GM21737 (cell line): Measurements from ENCODE around the gene KLHDC2.
"Not testable (repeated sequence)": the region's sequence is repeated elsewhere in the genome, so short reads cannot be mapped to it uniquely, and the experiment has no call there.

Experiments
- ATAC-seq: cut with Tn5 transposase; IDR thresholded peaks from one replicate; pipeline ENCODE4 v1.9.1; 2021; ENCODE audit warnings: mild to moderate bottlenecking, moderate library complexity; ENCODE audit not compliant: unreplicated experiment

KLHDC2 gene, protein sequence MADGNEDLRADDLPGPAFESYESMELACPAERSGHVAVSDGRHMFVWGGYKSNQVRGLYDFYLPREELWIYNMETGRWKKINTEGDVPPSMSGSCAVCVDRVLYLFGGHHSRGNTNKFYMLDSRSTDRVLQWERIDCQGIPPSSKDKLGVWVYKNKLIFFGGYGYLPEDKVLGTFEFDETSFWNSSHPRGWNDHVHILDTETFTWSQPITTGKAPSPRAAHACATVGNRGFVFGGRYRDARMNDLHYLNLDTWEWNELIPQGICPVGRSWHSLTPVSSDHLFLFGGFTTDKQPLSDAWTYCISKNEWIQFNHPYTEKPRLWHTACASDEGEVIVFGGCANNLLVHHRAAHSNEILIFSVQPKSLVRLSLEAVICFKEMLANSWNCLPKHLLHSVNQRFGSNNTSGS

DNA sequence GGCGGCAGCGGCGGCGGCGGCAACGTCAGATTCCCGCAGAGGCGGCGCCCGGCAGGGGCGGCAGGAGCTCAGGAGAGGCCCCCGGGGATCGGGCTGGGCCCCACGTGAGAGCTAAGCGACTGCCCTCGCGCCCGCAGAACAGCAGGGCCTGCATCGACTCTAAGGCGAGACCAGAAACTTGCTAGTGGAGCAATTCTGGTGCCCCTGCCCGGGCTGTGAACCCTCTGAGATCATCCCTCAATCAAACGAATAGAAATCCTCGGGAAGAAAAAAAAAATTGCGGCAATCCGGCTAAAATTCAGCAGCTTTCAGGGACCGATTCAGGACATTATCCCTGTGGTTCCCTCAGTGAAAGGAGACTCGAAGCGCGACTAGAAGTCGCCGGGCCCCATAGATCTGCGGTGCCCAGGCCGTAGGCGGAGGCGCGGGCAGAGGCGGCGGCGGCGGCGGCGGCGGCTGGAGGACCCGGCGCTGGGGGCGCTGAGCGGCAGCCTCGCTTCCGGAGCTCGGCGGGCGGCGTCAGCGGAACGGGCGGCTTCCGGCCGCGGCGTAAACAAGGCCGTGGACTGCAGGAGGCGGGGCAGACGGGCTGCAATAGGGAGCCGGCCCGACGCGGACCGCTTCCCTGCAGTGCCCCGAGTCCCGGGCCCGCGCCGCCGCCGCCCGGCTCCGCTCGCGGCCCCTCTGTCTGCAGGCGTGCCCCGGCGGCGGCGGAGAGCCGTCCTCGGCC is at the start of gene KLHDC2:
Gene KLHDC2, plus strand, starts transcription at position 583 of the 730 bp plus-strand sequence. CDS start 316 bp downstream, outside the sequence.
- ATAC-seq: peak; percentile 91

DNA sequence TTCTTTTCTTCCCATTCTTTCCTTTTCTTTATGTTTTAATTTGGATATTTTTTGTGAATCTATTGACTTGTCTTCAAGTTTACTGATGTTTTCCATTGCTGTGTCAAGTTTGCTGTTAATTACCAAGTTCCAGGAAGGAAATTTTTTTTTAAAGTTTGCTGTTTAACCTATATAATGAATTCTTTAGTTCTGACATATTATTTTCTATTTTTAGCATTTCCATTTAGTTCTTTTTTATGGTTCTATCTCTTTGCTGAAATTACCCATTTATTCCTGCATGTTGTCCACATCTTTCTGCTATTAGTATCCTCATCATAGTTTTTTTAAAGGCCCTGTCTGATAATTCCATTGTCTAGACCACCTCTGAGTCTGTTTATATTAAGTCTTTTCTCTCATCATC is 47.2 kb upstream of the KLHDC2 start:
- no peak for ATAC-seq

DNA sequence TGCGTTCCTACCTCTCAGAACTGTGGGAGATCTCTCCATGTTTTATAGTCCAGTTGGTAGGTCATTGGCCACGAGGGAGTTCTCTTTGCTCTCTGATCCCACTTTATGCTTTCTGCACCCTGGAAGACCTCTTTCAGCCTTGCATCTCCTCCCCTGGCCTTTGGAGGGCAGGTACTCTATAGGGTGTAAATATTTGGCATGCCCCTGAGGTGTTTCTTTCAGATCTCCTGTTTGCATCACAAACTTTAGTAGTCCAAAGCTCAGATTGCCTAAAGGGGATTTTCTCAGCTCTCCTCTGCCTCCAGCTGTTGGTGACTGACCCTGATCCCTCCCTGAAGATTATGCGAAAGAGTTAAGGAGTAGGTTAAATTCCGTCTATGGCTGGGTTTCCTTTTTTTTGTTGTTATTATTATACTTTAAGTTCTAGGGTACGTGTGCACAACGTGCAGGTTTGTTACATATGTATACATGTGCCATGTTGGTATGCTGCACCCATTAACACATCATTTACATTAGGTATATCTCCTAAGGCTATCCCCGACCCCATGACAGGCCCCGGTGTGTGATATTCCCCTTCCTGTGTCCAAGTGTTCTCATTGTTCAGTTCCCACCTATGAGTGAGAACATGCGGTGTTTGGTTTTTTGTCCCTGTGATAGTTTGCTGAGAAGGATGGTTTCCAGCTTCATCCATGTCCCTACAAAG is 46.1 kb upstream of the KLHDC2 start:
- ATAC-seq: not testable (repeated sequence)

DNA sequence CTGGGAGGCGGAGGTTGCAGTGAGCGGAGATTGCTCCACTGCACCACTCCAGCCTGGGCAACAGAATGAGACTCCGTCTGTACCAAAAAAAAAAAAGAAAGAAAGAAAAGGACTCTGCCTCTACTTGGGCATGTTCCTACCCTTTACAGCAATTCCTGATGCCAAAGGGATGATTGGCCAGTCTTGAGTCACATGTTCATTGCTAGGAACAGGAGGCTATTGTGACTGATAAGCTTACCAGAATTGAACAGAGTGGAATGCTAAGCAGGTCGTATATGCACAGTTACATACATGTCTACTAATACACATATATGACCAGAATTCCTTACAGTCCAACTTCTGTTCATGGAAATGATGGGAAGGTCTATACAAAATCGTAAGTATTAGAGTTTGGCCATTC is 40.8 kb upstream of the KLHDC2 start:
- ATAC-seq: no peak

DNA sequence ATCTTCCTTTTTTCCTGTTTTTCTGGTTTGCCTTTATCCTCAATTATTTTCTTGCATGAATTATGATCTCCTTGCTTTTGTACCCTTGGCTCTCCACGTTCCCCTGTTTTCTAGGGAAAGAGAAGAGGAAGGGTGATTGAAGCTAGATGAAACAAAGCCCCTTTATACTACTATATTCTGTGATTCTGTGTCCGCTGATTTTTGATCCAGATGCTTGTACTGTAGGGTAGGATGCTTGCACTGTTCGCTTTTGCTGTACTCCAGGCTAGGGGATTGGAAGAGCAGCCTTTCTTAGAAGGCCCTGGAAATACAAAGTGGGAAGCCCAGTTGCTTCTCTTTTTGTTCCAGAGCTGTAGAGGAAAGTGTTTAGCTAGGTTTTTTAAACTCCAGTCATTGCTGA is 35.1 kb upstream of the KLHDC2 start:
- ATAC-seq: no peak

DNA sequence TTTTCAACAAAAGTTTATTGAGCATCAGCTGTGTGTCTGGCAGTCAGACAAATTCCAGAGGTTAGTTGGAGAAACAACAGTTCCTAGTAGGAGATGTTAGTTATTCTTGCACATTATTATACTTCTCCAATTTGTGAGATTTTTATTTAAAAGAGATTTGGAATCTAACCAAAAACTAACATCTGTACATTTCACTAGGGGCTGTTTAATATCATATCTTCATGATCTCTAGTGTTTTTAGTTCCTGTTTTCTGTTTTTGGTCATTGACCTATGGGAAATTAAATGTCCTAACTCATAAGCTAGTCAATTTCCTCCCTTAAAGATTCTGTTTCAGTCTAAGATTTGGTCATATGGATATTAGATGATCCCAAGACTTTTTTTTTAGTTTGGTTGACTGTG is 34.1 kb upstream of the KLHDC2 start:
- no peak for ATAC-seq

DNA sequence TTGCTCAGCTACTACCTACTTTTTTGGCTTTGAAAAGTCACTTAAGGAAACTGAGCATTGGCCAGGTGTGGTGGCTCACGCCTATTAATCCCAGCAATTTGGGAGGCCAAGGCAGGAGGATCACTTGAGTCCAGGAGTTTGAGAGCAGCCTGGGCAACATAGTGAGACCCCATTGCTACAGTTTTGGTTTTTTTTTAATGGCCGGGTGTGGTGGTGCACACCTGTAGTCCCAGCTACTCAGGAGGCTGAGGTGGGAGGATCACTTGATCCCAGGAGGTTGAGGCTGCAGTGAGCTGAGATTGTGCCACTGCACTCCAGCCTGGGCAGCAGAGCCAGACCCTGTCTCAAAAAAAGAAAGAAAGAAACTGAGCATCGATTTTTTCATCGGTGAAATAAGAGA is 32.3 kb upstream of the KLHDC2 start:
- ATAC-seq: not testable (repeated sequence)

DNA sequence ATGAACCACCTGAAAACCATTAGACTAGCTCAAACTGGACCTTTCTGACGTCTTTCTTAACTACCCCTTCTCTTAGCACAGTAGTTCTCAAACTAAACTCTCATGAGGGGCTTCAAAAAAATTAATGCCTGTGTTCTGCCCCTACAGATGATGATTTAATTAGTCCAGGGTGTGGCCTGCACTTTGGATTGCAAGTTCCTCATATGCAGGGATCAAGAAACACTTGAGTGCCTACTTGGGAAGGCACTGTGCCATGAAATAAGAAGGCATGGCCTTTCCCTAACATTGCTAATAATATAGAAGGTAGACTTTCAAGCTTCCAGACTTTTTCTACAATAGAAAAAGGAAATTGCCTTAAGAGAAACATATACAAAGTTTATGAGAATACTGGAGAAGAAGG is 22.8 kb upstream of the KLHDC2 start:
- ATAC-seq: no peak

DNA sequence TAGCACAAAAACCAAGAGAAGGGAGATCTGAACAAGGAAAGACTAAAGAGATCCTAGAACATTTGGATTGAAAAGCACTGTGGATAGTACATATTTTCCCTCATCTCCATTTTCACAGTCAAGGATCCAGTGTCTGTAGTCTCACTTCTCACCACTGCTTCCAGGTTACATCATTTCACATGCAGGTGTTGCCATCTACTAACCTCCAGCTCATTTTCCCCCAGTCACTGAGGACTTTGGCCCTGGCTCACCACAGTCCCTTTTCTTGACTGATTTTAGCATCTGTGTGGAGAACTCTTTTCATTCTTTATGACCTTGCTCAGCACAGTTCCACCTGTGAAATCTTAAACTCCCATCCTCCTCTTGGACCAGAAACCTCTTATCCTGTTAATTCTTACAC is 21.5 kb upstream of the KLHDC2 start:
- not testable (repeated sequence) for ATAC-seq

DNA sequence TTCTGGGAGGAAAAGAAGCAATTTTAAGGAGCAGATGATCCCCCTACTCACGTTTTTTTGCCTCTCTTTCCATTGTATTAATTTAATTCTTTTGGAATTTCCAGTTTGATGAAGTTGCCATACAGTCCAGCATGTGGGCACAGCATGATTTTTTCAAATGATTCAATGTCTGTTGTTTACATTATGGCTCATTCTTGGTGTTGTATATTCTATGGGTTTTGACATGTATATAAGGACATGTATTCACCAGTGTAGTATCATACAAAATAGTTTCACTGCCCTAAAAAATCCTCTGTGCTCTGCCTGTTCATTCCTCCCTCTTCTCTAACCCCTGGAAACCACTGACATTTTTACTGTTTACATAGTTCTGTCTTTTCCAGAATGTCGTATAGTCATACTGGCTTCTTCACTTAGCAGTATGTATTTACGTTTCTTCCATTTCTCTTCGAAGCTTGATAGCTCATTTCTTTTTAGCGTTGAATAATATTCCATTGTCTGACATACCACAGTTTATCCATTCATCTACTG is 13.3 kb upstream of the KLHDC2 start:
- ATAC-seq: no peak

DNA sequence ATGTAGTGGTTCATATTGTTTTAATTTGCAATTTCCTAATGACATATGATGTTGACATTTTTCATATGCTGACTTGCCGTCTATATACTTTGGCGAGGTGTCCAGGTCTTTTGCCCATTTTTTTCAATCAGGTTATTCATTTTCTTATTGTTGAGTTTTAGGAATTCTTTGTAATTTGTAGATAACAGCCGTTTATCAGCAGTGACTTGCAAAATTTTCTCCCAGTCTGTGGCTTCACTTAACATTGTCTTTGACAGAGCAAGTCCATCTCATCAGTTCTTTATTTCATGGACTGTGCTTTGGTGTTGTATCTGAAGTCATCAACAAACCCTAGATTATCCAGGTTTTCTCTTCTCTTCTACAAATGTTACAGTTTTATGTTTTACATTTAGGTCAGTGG is 12.6 kb upstream of the KLHDC2 start:
- ATAC-seq: no peak

DNA sequence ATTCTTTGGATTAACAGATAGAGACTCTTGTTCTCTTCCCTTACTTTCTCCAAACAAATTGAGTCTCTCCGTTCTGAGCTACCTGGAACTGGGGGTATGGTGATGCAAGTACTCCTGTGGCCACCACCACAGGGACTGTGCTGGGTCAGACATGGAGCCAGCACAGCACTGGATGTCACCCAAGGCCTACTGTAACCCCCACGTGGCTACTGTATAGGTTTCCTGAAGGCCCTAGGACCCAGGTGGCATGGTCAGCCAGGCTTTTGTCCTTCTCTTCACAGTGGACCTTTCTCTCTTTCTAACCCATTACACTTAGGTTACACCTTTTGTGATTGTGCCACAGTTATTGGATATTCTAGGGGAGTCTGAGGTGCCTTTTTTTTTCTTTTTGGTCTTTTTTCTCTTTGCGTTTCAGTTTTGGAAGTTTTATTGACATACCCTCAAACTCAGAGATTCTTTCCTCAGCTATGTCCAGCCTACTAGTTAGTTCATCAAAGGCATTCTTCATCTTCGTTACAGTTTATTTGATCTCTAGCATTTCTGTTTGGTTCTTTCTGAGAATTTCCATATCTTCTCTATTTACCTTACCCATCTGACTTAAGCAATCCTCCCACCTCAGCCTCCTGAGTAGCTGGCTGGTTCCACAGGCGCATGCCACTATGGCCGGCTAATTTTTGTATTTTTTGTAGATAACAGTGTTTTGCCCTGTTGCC is 6.0 kb upstream of the KLHDC2 start:
- ATAC-seq: no peak

DNA sequence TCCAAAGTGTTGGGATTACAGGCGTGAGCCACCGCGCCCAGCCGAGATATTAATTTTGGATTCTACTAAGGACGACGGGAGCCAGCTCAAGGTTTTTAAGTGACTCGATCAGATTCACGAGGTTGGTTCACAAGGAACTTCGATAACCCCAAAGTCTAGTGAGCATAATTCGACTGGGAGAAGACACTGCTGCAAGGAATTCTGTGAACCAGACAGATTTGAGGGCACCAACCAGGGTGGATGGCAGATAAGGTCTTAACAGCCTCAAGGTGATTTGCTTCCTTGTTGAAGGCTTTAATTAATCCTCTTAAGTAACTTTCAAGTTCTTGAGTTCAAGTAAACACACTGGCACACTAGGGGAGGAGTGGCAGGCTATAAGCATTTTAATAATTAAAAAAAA is 1.1 kb upstream of the KLHDC2 start:
- ATAC-seq: no peak

DNA sequence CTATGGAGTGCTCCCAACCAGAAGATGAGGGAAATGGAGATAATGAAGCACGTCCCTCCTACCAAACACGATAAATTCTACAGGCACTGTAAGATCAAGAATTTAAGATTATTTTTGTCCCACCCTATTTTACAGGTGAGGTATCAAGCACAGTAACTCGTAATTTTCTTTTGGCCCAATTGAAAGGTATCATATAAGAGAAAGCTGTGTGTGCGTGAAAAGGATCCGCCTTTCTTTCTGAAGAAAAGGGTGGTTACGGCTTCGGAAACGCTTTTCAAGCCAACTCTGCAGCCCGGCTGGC is 733 bp upstream of the KLHDC2 start:
- no peak for ATAC-seq

DNA sequence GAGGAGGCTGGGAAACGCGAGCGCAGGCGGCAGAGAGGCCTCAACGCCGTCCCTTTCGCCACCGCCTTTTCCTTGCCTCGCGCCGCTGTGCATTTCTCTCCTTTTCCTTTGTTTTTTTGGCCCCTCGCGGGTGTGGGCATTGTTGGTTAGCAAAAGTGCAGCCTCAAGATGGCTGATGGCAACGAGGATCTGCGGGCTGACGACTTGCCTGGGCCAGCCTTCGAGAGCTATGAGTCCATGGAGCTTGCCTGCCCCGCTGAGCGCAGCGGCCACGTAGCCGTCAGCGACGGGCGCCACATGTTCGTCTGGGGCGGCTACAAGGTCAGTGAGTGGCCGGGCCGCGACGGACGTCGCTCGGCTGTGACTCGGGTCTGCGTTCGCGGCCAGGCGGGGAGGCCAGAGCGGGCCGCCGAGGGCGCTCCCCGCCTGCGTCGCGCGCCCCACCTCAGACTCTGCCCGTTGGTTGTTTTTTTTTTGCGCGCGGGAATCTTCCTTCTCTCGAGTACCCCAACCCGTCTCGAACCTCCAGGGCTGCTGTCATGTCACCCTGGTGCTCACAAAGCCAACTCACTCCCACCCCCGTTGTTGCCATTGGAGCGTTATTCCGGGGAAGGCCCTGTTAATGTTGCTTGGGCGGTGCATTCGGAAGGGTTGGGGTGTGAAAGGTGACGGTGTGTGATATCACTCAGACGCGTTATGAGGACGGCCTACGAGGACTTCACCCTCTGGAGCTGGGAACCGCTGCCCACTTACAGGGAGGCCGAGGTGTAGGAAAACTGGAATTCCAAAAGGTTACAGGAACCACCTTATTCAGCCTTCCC is 558 bp downstream of the KLHDC2 start:
- ATAC-seq: peak; percentile 38

DNA sequence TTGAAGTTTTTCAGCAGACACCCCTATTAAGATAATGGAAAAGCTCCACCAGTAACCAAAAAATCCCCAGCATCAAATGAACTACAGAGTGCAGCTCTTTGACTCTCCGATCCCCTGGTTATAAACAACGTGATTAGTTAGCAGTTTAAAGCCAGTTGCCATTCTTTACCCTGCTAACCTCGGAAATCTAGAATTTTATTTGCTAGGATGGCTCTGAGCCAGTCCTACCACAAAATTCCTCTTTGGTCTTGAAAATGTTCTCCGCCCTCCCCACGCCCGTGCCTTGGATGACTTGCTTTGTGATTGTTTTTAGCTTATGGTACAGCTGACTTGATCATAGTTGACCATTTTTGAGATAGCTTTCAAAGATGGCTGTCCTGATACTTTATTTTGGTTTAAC is 1.2 kb downstream of the KLHDC2 start:
- no peak for ATAC-seq

DNA sequence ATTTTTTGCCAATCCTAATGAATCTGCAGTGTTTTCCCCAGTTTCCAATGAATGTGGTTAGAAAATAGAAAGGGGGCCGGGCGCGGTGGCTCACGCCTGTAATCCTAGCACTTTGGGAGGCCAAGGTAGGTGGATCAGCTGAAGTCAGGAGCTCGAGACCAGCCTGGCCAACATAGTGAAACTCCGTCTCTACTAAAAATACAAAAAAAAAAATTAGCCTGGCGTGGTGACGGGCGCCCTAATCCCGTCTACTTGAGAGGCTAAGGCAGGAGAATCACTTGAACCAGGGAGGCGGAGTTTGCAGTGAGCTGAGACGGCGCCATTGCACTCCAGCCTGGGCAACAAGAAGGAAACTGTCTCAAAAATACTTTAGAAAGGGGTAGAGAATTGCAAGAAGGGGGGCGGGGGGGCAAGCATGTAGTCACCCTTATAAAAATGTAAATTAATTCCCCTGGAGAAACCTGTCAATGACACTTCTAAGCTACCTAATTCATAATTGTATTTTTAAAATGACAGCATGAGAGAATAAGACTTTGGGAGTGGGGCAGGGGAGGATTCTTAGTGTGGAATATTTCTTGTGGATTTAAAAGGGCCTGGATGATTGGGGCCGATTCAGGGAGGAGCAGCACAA is 1.7 kb downstream of the KLHDC2 start:
- no peak for ATAC-seq

DNA sequence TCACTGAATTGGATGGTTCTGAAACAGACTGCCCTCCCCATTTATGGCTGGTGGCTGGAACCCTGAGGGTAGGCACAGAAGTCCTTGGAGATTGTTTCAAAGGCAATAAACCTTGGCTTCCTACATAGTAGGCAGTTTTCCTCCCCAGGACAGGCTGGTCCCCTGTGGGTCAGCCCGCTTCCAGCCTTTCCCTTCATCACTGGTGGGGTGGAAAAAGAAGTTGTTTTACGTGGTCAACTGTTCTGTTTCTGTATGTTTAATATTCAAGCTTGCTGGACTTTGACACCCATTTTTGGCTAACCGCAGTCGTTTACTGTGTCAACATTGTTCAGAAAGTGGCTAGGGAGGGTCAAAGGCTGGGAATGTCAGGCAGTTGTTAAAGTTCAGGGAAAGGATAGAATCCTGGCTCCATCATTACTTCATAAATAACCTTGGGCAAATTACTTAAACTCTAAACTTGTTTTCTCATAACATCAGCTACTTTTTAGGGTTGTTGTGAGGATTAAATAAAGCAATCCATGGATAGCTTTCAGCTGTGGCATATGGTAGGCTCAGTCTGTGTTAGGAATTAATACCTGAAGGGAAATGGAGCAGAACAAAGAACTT is 2.4 kb downstream of the KLHDC2 start:
- no peak for ATAC-seq

DNA sequence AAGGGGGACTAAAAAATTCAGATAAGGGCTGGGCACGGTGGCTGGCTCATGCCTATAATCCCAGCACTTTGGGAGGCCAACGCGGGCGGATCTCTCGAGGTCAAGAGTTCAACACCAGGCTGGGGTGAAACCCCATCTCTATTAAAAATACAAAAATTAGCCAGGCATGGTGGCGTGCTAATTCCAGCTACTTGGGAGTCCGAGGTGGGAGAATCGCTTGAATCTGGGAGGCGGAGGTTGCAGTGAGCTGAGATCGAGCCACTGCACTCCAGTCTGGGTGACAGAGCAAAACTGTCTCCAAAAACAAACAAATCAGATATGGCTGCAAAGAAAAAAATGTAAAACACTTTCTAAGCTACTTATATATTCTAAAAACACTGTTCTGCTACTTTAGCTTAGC is 3.7 kb downstream of the KLHDC2 start:
- ATAC-seq: not testable (repeated sequence)
